ENCODE measurements around the gene RASSF8.

Gene RASSF8

DNA sequence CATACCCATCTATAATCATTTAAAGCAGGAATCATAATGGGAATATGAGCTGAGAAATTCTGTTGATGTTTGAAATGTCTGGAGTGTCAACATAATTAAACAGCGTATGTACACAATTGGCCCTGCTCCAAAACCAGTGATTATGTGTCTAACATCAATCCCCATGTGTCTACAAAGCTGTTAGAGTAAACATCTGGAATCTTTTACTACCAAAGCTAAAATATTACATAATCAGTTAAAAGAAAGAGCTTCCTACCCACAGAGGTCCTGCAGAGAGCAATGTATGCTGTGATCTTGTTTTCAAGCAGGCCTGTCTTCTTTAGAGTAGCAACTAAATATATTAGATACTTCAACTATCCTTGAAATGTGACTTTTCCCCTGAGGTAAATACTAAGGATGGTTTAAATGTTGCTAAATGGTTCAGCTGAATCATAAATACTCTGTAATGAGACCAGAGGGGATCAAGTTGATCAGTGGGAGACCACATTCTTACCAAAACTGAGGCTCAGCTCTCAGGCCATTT, 74.3 kb downstream of the RASSF8 start:
- TF ChIP-seq EZH2phosphoT487 (conservative IDR thresholded peaks at IDR 0.05; ENCODE audit: low read length) (no peak), CTCF (IDR thresholded peaks at IDR 0.05; ENCODE audit: insufficient read depth, low read length, poor library complexity, severe bottlenecking) (no peak)
- Histone ChIP-seq H3K9me3 (ENCODE audit: insufficient read depth, low read length) (no peaks in the 10 kb centered on the region), H3K27ac (ENCODE audit: low read depth, low read length) (no peak overlapping the region), H3K9me2 (replicated peaks; ENCODE audit: insufficient read depth, low read length) (no peaks in the 10 kb centered on the region), H3K4me3 (ENCODE audit: insufficient read depth, low read length, poor library complexity, severe bottlenecking) (no peak overlapping the region), H3F3A (ENCODE audit: insufficient read depth) (no peaks in the 10 kb centered on the region), H4K20me1 (ENCODE audit: low read depth, low read length) (no peaks in the 10 kb centered on the region), H3K27me3 (ENCODE audit: low read length) (no peaks in the 10 kb centered on the region), H2AFZ (ENCODE audit: low read depth, low read length, severe bottlenecking) (no peak overlapping the region), H3K36me3 (ENCODE audit: low read length) (no peaks in the 10 kb centered on the region), H3K79me2 (ENCODE audit: insufficient read depth, low read length) (no peaks in the 10 kb centered on the region), H3K4me2 (ENCODE audit: low read depth, low read length, poor library complexity, severe bottlenecking) (no peak overlapping the region), H3K9ac (ENCODE audit: low read length) (no peak overlapping the region)

DNA sequence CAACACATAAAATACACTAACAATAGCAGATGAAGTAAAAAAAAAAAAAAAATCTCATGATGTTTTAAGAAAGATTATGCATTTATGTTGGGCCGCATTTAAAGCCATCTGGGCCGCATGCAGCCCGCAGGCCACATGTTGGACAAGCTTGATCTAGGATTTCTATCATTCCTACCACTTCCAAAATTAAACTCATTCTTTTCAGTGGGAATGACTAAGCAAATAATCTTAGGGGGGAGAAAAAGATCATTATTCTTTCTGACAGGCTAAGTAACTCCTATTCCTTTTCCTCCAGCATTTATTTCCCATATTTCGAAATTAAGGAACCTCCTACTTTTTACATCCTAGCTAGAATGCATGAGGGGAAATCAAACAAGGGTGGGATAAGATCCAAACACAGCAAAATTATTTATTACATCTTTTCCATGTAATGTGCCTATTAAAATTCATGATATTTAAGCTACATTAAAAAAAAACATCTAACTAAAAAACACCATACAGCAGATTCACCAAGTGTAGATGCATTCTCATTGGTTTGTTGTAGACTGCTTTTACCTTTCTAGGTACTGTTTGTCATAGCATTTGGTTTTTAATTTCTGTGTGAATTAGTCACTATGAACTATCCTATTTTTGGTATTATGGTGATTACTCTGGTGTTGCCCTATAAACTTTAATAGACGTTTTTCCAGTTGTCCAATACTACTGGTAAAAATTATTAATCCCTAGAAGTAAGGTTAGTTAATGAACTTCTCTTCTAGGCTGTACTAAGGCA, 76.1 kb downstream of the RASSF8 start:
- no peak overlapping the region for H3K9ac ChIP-seq (ENCODE audit: low read length)
- no peaks in the 10 kb centered on the region for H3K79me2 ChIP-seq (ENCODE audit: insufficient read depth, low read length)
- H4K20me1 ChIP-seq (ENCODE audit: low read depth, low read length) = no peaks in the 10 kb centered on the region
- no peaks in the 10 kb centered on the region for H3K9me2 ChIP-seq (replicated peaks; ENCODE audit: insufficient read depth, low read length)
- no peaks in the 10 kb centered on the region for H3K36me3 ChIP-seq (ENCODE audit: low read length)
- no peaks in the 10 kb centered on the region for H3K9me3 ChIP-seq (ENCODE audit: insufficient read depth, low read length)
- no peak overlapping the region for H2AFZ ChIP-seq (ENCODE audit: low read depth, low read length, severe bottlenecking)
- H3K4me3 ChIP-seq (ENCODE audit: insufficient read depth, low read length, poor library complexity, severe bottlenecking) = no peak overlapping the region
- H3K27me3 ChIP-seq (ENCODE audit: low read length) = no peaks in the 10 kb centered on the region
- H3K4me2 ChIP-seq (ENCODE audit: low read depth, low read length, poor library complexity, severe bottlenecking) = no peak overlapping the region
- no peak for TF ChIP-seq EZH2phosphoT487 (conservative IDR thresholded peaks at IDR 0.05; ENCODE audit: low read length)
- TF ChIP-seq CTCF (IDR thresholded peaks at IDR 0.05; ENCODE audit: insufficient read depth, low read length, poor library complexity, severe bottlenecking) = no peak
- H3K27ac ChIP-seq (ENCODE audit: low read depth, low read length) = no peak overlapping the region
- no peaks in the 10 kb centered on the region for H3F3A ChIP-seq (ENCODE audit: insufficient read depth)

DNA sequence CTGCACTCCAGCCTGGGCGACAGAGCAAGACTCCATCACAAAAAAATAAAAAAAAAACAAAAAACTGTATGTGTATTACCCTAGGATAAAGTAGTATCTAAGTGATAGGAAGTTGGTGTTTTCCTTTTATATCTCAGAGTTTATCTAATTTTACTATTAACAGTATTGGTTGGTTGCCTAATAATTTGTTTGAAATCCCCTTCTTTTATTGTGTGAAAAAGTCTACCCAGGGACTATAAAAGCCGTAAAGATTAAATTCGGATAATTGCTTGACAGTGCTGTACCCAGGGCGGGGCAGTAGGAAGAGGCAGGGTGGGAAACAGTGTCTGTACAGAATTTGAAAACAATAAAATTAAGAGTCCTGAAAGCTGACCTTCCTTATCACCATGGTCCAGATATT, 78.4 kb downstream of the RASSF8 start:
- Histone ChIP-seq H3K4me2 (ENCODE audit: low read depth, low read length, poor library complexity, severe bottlenecking) (no peak overlapping the region), H3K36me3 (ENCODE audit: low read length) (no peaks in the 10 kb centered on the region), H3K79me2 (ENCODE audit: insufficient read depth, low read length) (no peaks in the 10 kb centered on the region), H3K9me2 (replicated peaks; ENCODE audit: insufficient read depth, low read length) (no peaks in the 10 kb centered on the region), H3F3A (ENCODE audit: insufficient read depth) (no peaks in the 10 kb centered on the region), H3K9ac (ENCODE audit: low read length) (no peak overlapping the region), H3K4me3 (ENCODE audit: insufficient read depth, low read length, poor library complexity, severe bottlenecking) (no peak overlapping the region), H3K9me3 (ENCODE audit: insufficient read depth, low read length) (no peaks in the 10 kb centered on the region), H4K20me1 (ENCODE audit: low read depth, low read length) (no peaks in the 10 kb centered on the region), H3K27me3 (ENCODE audit: low read length) (no peaks in the 10 kb centered on the region), H2AFZ (ENCODE audit: low read depth, low read length, severe bottlenecking) (no peak overlapping the region), H3K27ac (ENCODE audit: low read depth, low read length) (no peak overlapping the region)
- no peak for TF ChIP-seq EZH2phosphoT487 (conservative IDR thresholded peaks at IDR 0.05; ENCODE audit: low read length)
- no peak for TF ChIP-seq CTCF (IDR thresholded peaks at IDR 0.05; ENCODE audit: insufficient read depth, low read length, poor library complexity, severe bottlenecking)

Data from SU-DHL-6 (cell line).